A673 (cell line): ENCODE measurements around the gene TMEM35A.

Experiments used
- CTCF ChIP-seq: fragments of 300-800, 200-600 bp; sonication (generic); conservative IDR thresholded peaks from 2 replicates; pipeline ENCODE4 v1.5.1; 2017; ENCODE audit warnings: low read depth, mild to moderate bottlenecking, antibody characterized with exemption, low read length, moderate library complexity, mixed read lengths
- EZH2 ChIP-seq: fragments of 200-600 bp; sonication (generic); IDR thresholded peaks from 2 replicates; pipeline ENCODE4 v1.6.1; 2017; ENCODE audit warnings: borderline replicate concordance, low read depth, mild to moderate bottlenecking, mixed read lengths, antibody characterized with exemption, low read length; ENCODE audit not compliant: poor library complexity, severe bottlenecking

GRCh38 chrX:101091817-101092216 lies 13.1 kb downstream of the TMEM35A start:
- TF ChIP-seq CTCF (no peak), EZH2 (no peak)
